Activated naive CD4-positive, alpha-beta T cell treated with anti-CD3 and anti-CD28 coated beads, Interleukin-2, amount 50 U/mL, for 24 hours (primary cell): ENCODE results near the gene ZNF205.
"Not testable (repeated sequence)": the region's sequence is repeated elsewhere in the genome, so short reads cannot be mapped to it uniquely, and the experiment has no call there.

Experiments used
- H3K27ac Mint-ChIP-seq: one replicate; pipeline ENCODE4 v1.8.0; 2021; ENCODE audit warnings: mild to moderate bottlenecking, mixed read lengths
- H3K27me3 Mint-ChIP-seq: one replicate; pipeline ENCODE4 v1.8.0; 2021; ENCODE audit warnings: mixed read lengths
- H3K36me3 Mint-ChIP-seq: one replicate; pipeline ENCODE4 v1.8.0; 2021; ENCODE audit warnings: mixed read lengths
- H3K4me1 Mint-ChIP-seq: one replicate; pipeline ENCODE4 v1.8.0; 2021; ENCODE audit warnings: mixed read lengths
- H3K4me3 Mint-ChIP-seq: one replicate; pipeline ENCODE4 v1.8.0; 2021; ENCODE audit warnings: mild to moderate bottlenecking, mixed read lengths
- H3K9me3 Mint-ChIP-seq: one replicate; pipeline ENCODE4 v1.8.0; 2021; ENCODE audit warnings: mixed read lengths

Gene ZNF205

GRCh38 chr16:3134338-3135125 lies 22.1 kb downstream of the ZNF205 start, which contains the start of gene ZNF213:
TSS of gene ZNF213 (plus strand) at chr16:3135029. CDS start at chr16:3137281, 2,252 bp downstream.
- H3K9me3 Mint-ChIP-seq = no peaks in the 10 kb centered on the region
- peak within 1 kb of the TSS; percentile 98 for H3K27ac Mint-ChIP-seq
- no peaks in the 10 kb centered on the region for H3K27me3 Mint-ChIP-seq
- H3K4me1 Mint-ChIP-seq = peaks cover 24% of the 10 kb centered on the region
- peaks cover 8% of the 10 kb centered on the region for H3K36me3 Mint-ChIP-seq
- peak within 1 kb of the TSS; percentile 99 for H3K4me3 Mint-ChIP-seq

- Mint-ChIP-seq H3K4me1 (peaks cover 19% of the 10 kb centered on the region), H3K36me3 (peaks cover 4% of the 10 kb centered on the region), H3K27me3 (no peaks in the 10 kb centered on the region), H3K4me3 (peak overlapping the region; percentile 99), H3K27ac (peak overlapping the region; percentile 77), H3K9me3 (no peaks in the 10 kb centered on the region)
These were observed 22.8 kb downstream of the ZNF205 start for GRCh38 chr16:3135126-3135715.

- H3K27me3 Mint-ChIP-seq = no peaks in the 10 kb centered on the region
- no peaks in the 10 kb centered on the region for H3K9me3 Mint-ChIP-seq
- H3K27ac Mint-ChIP-seq = no peak overlapping the region
- no peak overlapping the region for H3K4me3 Mint-ChIP-seq
- peaks cover 6% of the 10 kb centered on the region for H3K36me3 Mint-ChIP-seq
- peaks cover 14% of the 10 kb centered on the region for H3K4me1 Mint-ChIP-seq
These were observed 24.9 kb downstream of the ZNF205 start for GRCh38 chr16:3137267-3137666.

- peaks cover 9% of the 10 kb centered on the region for H3K36me3 Mint-ChIP-seq
- no peaks in the 10 kb centered on the region for H3K9me3 Mint-ChIP-seq
- H3K27me3 Mint-ChIP-seq = no peaks in the 10 kb centered on the region
- peaks cover 10% of the 10 kb centered on the region for H3K4me1 Mint-ChIP-seq
- no peak overlapping the region for H3K4me3 Mint-ChIP-seq
- no peak overlapping the region for H3K27ac Mint-ChIP-seq
These were observed 26.0 kb downstream of the ZNF205 start for GRCh38 chr16:3138342-3138741.

- Mint-ChIP-seq H3K9me3 (no peaks in the 10 kb centered on the region), H3K4me3 (no peak overlapping the region), H3K27me3 (no peaks in the 10 kb centered on the region), H3K27ac (no peak overlapping the region), H3K4me1 (peaks cover 10% of the 10 kb centered on the region), H3K36me3 (peaks cover 9% of the 10 kb centered on the region)
These were observed 26.5 kb downstream of the ZNF205 start for GRCh38 chr16:3138823-3139426.

- not testable (repeated sequence) for H3K27ac Mint-ChIP-seq, H3K4me3 Mint-ChIP-seq, H3K9me3 Mint-ChIP-seq, H3K36me3 Mint-ChIP-seq, H3K27me3 Mint-ChIP-seq
- H3K4me1 Mint-ChIP-seq = peaks cover 10% of the 10 kb centered on the region
These were observed 27.2 kb downstream of the ZNF205 start for GRCh38 chr16:3139561-3139960.

- Mint-ChIP-seq H3K4me1 (peaks cover 5% of the 10 kb centered on the region), H3K9me3 (no peaks in the 10 kb centered on the region), H3K36me3 (peaks cover 9% of the 10 kb centered on the region), H3K4me3 (no peak overlapping the region), H3K27me3 (no peaks in the 10 kb centered on the region), H3K27ac (no peak overlapping the region)
These were observed 28.4 kb downstream of the ZNF205 start for GRCh38 chr16:3140603-3141427.

- Mint-ChIP-seq H3K4me3 (no peak overlapping the region), H3K27me3 (no peaks in the 10 kb centered on the region), H3K9me3 (no peaks in the 10 kb centered on the region), H3K36me3 (peaks cover 9% of the 10 kb centered on the region), H3K27ac (no peak overlapping the region), H3K4me1 (no peaks in the 10 kb centered on the region)
These were observed 29.5 kb downstream of the ZNF205 start for GRCh38 chr16:3141781-3142311.

- Mint-ChIP-seq H3K4me1 (no peaks in the 10 kb centered on the region), H3K27ac (no peak overlapping the region), H3K36me3 (peaks cover 9% of the 10 kb centered on the region), H3K27me3 (no peaks in the 10 kb centered on the region), H3K9me3 (no peaks in the 10 kb centered on the region), H3K4me3 (no peak overlapping the region)
These were observed 29.9 kb downstream of the ZNF205 start for GRCh38 chr16:3142327-3142726.

- Mint-ChIP-seq H3K9me3 (no peaks in the 10 kb centered on the region), H3K36me3 (peaks cover 9% of the 10 kb centered on the region), H3K4me1 (no peaks in the 10 kb centered on the region), H3K27me3 (no peaks in the 10 kb centered on the region), H3K4me3 (no peak overlapping the region), H3K27ac (no peak overlapping the region)
These were observed 30.4 kb downstream of the ZNF205 start for GRCh38 chr16:3142770-3143169.

- no peaks in the 10 kb centered on the region for H3K9me3 Mint-ChIP-seq
- H3K27ac Mint-ChIP-seq = no peak overlapping the region
- H3K27me3 Mint-ChIP-seq = no peaks in the 10 kb centered on the region
These were observed 30.8 kb downstream of the ZNF205 start for GRCh38 chr16:3143189-3143588.

GRCh38 chr16:3143598-3144320 lies 31.4 kb downstream of the ZNF205 start:
- Mint-ChIP-seq H3K4me1 (no peaks in the 10 kb centered on the region), H3K27ac (no peak overlapping the region), H3K27me3 (no peaks in the 10 kb centered on the region), H3K36me3 (peaks cover 7% of the 10 kb centered on the region), H3K9me3 (no peaks in the 10 kb centered on the region), H3K4me3 (no peak overlapping the region)

More at GRCh38 chr16:3143189-3143588, 30.8 kb downstream of the ZNF205 start:
- H3K36me3 Mint-ChIP-seq = peaks cover 7% of the 10 kb centered on the region
- no peak overlapping the region for H3K4me3 Mint-ChIP-seq
- H3K4me1 Mint-ChIP-seq = no peaks in the 10 kb centered on the region

GRCh38 chr16:3144321-3144983 lies 32.1 kb downstream of the ZNF205 start:
- H3K4me1 Mint-ChIP-seq = peaks cover 3% of the 10 kb centered on the region
- H3K27ac Mint-ChIP-seq = peak overlapping the region; percentile 35
- H3K27me3 Mint-ChIP-seq = no peaks in the 10 kb centered on the region
- H3K9me3 Mint-ChIP-seq = no peaks in the 10 kb centered on the region
- H3K4me3 Mint-ChIP-seq = no peak overlapping the region
- H3K36me3 Mint-ChIP-seq = peaks cover 5% of the 10 kb centered on the region

- peaks cover 3% of the 10 kb centered on the region for H3K4me1 Mint-ChIP-seq
- H3K9me3 Mint-ChIP-seq = no peaks in the 10 kb centered on the region
- H3K27ac Mint-ChIP-seq = no peak overlapping the region
- H3K4me3 Mint-ChIP-seq = no peak overlapping the region
- H3K27me3 Mint-ChIP-seq = no peaks in the 10 kb centered on the region
- H3K36me3 Mint-ChIP-seq = peaks cover 5% of the 10 kb centered on the region
These were observed 32.8 kb downstream of the ZNF205 start for GRCh38 chr16:3145151-3145550.
